ENCODE results near the gene MALRD1.

The MALRD1 gene

DNA sequence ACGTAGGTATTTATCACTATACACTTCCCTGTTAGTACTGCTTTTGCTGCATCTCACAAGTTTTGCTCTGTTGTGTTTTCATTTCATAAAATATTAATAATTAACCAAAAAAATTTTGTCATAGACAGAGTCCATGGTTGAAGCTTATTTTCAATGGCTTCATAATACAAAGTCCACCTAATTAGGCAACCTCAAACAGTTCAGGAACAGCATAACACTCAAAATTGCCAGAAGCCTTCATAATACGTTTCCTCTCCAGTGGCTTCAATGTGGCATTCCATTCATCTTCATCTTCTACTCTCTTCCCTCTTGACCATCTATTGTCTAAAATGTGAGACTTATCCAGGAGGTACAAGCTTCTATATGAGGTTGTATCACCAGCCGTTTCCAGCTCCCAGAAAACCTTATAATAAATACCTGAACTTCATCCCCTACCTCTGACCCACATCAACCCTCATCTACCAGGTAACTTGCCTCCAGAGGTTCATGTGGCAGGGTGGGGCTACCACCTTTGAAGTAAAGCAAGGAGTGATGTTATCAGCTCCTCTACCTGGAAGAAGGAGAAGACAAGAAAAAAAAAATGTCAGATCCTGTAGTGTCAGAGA, 337.3 kb downstream of the MALRD1 start:
- no peak for DNase-seq

DNA sequence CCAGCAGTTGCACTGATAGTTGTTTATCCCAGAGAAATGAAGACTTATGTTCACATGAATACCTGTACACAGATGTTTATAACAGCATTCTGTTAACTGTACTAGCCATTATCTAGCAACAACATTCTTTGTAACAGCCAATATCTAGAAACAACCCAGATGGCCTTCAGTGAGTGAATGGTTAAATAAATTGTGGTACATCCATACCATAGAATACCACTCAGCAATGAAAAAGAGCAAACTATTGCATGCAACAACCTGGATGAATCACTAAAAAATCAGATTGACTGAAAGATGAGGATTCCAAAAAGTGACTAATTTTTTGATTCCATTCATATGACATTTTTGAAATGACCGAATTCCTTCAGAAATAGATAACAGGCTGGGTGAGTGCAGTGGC, 360.3 kb downstream of the MALRD1 start:
- no peak for DNase-seq

DNA sequence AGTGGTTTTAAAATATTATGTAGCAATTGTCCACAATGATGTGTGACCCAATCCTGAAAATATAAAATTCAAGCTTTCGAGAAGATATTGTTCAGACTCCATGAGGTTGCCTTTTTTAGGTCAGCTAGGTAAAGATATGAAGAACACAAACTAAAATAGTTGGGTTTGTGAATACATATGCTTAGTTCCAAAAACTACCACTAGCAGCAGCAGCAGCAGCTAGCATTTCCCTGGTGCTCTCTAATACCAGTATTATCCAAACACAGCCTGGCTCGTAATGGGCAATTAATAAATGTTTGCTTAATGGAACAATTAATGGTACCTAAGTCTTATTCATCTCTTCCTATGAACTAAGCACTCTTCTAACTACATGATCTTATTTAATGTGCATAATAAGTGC, 362.5 kb downstream of the MALRD1 start:
- no peak for DNase-seq

DNA sequence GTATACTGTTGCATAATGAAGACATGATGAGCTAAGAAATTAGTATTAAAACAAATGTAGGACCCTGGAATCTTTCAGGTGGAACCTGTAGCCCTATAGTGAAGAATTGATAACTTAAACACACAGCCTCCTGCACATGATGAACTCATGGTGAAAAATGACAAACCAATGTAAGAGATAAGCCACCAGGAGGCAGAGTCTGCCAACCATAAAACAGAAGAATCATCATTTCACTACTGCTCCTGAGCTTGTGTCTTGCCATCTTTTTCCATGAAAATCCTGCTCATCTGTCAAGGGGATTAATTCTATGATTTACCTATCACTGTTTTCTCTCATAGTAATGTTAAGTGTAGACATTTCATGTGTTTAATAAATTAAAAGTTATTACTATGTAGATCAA, 363.9 kb downstream of the MALRD1 start:
- no peak for DNase-seq

DNA sequence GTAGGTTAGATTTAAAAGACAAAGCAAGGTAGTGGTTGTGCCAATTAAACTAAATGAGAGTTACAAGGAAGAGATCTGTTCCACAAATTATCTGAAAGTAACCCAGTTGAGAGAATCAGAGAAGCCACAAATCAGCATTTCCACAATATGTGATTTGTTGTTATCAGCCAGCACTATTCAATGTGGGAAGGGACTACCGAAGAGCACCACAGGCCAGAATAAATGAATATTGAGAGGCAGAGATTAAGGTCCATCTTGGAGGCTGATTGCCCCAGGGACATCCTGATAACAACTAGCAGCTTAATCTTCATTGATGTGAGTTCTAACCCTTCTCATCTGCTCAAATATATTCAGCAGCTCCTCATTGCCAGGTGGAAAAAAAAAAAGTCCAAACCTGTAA, 367.6 kb downstream of the MALRD1 start:
- no peak for DNase-seq

- DNase-seq: no peak
These were observed 369.1 kb downstream of the MALRD1 start for GRCh38 chr10:19417740-19418139.

DNA sequence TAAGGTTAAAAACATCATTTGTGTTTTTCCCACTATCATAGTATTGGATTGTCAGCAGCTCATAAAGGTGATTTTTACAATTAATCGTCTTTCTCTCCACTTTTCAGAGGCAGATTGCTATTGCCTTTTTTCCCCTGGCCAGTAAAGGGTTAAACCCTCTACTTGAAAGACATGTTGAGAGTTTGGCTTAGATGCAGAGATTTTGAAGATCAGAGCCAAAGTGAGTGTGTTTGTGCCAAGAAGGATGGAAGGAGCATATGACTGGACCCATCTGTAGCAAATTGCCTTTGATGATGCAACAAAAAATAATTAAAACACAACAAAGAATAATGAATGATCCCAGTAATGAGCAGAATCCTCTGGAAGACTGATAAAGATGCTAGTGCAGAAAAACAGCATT, 373.1 kb downstream of the MALRD1 start:
- DNase-seq: no peak

DNA sequence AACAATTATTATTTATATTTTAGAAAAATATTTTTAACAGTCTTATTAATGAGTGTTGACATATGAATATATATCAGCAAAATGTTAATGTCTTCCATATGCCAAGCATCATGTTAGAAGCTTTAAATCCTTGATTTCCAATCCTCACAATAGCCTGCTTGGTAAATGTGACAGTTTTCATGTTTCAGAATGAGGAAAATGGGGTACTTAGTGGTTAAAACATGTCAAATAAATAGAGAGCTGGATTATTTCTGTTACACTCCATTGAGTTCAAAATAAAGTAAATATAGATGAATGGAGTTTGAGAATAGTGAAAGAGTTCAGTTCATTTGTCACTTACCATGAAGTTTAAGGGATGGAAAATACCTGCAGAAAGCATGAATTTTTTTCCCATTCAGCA, 377.4 kb downstream of the MALRD1 start:
- no peak for DNase-seq

- no peak for DNase-seq
These were observed 383.2 kb downstream of the MALRD1 start for GRCh38 chr10:19431622-19432351.

- no peak for DNase-seq
These were observed 401.3 kb downstream of the MALRD1 start for GRCh38 chr10:19449860-19450259.

GRCh38 chr10:19451356-19451755, 402.8 kb downstream of the MALRD1 start:
- DNase-seq: no peak

GRCh38 chr10:19451937-19452336, 403.3 kb downstream of the MALRD1 start:
- no peak for DNase-seq

DNA sequence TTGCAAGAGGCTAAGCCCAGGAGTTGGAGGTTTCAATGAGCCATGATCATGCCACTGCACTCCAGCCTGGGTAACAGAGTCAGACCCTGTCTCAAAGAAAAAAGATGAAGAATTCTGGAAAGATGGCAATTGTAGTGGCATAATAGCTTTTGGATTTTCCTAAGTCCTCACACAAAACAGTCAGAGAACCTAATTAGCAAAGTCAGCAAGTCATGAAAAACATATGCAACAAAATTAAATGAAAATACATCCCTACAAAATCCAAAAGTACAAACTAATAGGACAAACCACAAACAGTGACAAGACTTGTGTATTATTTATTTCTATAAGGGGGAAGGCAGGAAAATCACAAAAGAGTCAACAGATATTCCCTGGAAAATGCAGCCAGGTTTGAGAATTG, 405.4 kb downstream of the MALRD1 start:
- DNase-seq: no peak

DNA sequence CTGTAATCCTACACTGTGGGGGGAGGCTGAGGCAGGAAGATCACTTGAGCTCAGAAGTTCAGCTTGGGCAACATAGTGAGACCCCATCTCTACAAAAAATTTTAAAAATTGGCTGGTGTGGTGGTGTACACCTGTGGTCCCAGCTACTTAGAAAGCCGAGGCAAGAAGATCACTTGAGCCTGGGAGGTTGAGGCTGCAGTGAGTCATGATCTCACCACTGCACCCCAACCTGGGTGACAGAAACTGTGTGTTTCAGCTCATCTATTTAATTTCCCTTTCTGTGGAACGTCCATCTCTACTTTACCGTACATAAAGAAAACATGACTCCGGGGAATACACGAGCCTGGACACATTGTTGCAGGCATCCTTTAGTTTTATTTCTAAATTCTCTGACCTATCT, 413.0 kb downstream of the MALRD1 start:
- no peak for DNase-seq

- no peak for DNase-seq
These were observed 418.1 kb downstream of the MALRD1 start for GRCh38 chr10:19466709-19467108.

GRCh38 chr10:19468413-19468812, 419.8 kb downstream of the MALRD1 start:
- no peak for DNase-seq

DNA sequence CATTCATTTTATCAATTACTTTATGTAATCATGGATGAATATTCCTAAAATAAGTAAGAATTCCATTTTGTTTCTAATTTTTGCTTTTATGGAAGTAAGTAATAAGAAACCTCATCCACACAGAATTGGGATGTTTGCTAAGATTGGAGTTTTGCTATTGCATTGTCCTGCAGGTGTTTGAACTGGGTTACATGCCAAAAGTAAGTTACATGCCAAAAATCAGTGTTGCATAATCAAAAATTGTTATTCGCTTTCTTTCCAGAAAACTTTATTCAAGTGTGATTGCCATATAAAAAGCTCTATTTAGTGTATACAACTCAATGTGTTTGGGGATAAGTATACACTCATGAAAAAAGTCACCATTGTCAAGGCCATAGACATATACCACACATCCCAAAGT, 420.9 kb downstream of the MALRD1 start:
- no peak for DNase-seq

GRCh38 chr10:19479854-19480253, 431.3 kb downstream of the MALRD1 start:
- no peak for DNase-seq

GRCh38 chr10:19480353-19480752, 431.8 kb downstream of the MALRD1 start:
- DNase-seq: no peak

- no peak for DNase-seq
These were observed 434.8 kb downstream of the MALRD1 start for GRCh38 chr10:19483421-19483820.

DNA sequence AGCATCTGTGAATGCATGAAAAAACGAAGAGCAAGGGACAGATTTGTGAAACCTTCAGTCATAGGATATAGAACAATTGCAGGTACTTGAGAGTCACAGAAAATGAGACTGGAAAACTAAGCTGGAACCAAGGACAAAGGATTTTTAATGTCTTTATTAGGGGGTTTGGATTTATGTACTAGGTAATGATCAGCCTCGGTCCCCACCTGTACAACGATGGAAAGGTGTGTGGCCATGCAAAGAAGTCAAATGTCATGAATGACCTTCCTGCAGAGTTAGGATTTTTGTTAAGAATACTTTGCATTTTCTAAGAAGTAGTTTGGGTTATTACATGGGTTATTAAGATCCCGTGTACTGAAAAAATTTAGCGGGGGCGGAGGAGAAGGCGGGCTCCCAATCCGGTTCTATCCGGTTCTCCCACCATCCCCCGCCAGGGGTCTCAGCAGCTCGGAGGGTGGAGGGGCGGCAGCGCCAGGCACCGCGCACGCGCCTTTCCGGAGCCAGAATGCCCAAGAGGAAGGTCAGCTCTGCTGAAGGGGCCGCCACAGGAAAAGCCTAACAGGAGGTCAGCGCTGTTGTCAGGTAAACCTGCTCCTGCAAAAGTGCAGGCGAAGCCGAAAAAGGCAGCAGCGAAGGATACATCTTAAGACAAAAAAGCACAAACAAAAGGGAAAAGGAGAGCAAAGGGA, 440.1 kb downstream of the MALRD1 start:
- DNase-seq: no peak

DNA sequence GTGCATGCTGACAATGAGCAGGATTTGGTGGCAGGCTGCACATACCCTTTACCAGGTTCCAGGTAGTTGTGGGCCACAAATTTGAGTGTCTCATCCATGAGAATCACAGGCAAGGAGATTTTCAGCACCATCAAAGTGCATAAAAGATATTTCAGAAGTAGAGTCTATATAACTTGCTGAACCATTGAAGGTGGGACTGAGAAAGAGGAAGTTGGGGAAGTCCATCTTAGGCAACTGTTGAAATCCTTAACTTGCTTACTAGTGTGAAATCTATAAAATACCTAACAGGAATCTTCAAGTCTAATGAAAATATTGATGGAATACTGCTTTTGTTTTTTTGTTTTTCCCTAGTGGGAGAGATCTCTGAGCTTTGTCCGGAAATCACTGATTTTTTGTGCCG, 442.6 kb downstream of the MALRD1 start:
- DNase-seq: no peak

DNA sequence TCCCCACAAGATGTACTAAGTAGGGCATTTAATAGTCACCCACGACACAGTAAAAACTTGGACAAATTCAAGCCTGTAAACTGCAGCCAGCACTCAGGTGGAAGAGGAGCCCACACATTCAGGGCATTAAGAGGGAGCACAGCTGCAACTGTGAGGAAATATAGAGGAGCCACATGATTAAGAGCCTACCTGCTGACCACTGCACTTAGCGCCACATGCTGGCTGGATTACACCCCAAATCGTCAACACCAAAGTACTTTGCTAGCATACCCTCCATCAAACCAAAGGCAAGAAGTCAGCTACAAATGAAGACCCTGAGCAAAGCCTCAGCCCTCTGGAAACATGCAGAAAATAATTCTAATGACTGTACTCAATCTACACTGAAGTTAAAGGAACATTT, 445.3 kb downstream of the MALRD1 start:
- DNase-seq: no peak

DNA sequence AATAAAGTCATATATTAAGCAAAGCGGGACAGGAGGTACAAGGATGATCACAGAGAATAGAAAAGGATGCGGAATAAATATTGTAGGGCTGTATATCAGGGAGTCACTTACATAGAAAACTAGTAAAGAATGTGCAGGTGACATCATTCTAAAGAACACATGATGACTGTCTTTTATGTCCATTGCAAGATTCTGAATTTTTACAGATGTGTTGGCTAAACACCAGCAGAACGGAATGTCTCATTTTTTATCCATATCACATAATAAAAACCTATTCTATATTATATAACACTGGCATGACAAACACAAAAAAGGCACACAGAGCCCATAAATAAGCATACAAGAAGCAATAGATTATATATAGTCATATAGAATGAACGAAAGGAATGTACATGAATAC, 448.4 kb downstream of the MALRD1 start:
- no peak for DNase-seq
